SK-MEL-5 (cell line): ENCODE results near the gene ESAM. TPM values are rescaled to one million over a fixed set of nuclear protein-coding genes. Genes with fewer than 3 reads are reported as not detected.

Source experiments
- DNase-seq: peaks from one replicate; pipeline ENCODE4 v3.0.0-alpha.2; 2016; ENCODE audit warnings: low read depth, low spot score
- in situ Hi-C: cut with HindIII; loops from 2 replicates; pipeline ENCODE4 v1.10.0; 2016; ENCODE audit warnings: low sequenced_read_pairs, high pct_unique_total_duplicates, low pct_unique_long_range_greater_than_20kb
- polyA plus RNA-seq, 2 experiments: library from polyadenylated mRNA; depleted of rRNA; stranded (reverse); fragments of >200 nt; gene quantifications; 2 replicates each; pipeline ENCODE4 v1.2.3, GENCODE V29; 2015
- total RNA-seq: library from RNA; depleted of rRNA; stranded (reverse); fragments of >200 nt; shearing (Covaris generic); gene quantifications from 2 replicates; pipeline ENCODE4 v1.2.3, GENCODE V29; 2014; rRNA removed

Gene ESAM
- not detected in 2 replicates for total RNA-seq
- 0.29 and 0.67 TPM in 2 replicates for polyA plus RNA-seq (2015; cell fraction: cytosol; rRNA removed)
- polyA plus RNA-seq (2015; cell fraction: nucleus; rRNA removed) = 0.27 and 0.57 TPM in 2 replicates

GRCh38 chr11:124762105-124762623 lies at the start of gene ESAM:
ESAM (minus strand) TSS chr11:124762290; CDS start chr11:124762154, 136 bp downstream.
- DNase-seq = no peak
- in situ Hi-C loops = no loop called here

GRCh38 chr11:124811399-124812125 lies 49.5 kb upstream of the ESAM start:
- in situ Hi-C loops = no loop called here
- DNase-seq = no peak

- DNase-seq = no peak
- in situ Hi-C loops = no loop called here
Measured at GRCh38 chr11:124807660-124808270, 45.7 kb upstream of the ESAM start.

GRCh38 chr11:124807201-124807600 lies 45.1 kb upstream of the ESAM start:
- DNase-seq = peak; percentile 4
- in situ Hi-C loops = no loop called here

GRCh38 chr11:124804884-124805283 lies 42.8 kb upstream of the ESAM start:
- DNase-seq = no peak
- in situ Hi-C loops = no loop called here

- in situ Hi-C loops = no loop called here
Measured at GRCh38 chr11:124801636-124802312, 39.7 kb upstream of the ESAM start.

GRCh38 chr11:124801014-124801413 lies 38.9 kb upstream of the ESAM start:
- DNase-seq = peak; percentile 3

More at GRCh38 chr11:124801636-124802312, 39.7 kb upstream of the ESAM start:
- DNase-seq = no peak

GRCh38 chr11:124800226-124800929 lies 38.3 kb upstream of the ESAM start, which contains the start of gene MSANTD2:
MSANTD2 (minus strand) TSS chr11:124800406; CDS start chr11:124800380, 26 bp downstream.
- DNase-seq = peak; percentile 66
- in situ Hi-C loops = no loop called here

More at GRCh38 chr11:124801014-124801413, 38.9 kb upstream of the ESAM start:
- in situ Hi-C loops = no loop called here

GRCh38 chr11:124799348-124800225 lies 37.5 kb upstream of the ESAM start:
- in situ Hi-C loops = no loop called here
- DNase-seq = peak; percentile 1

GRCh38 chr11:124798991-124799347 lies 36.9 kb upstream of the ESAM start:
- peak; percentile 26 for DNase-seq
- in situ Hi-C loops = no loop called here

- in situ Hi-C loops = no loop called here
- no peak for DNase-seq
Measured at GRCh38 chr11:124796312-124796711, 34.2 kb upstream of the ESAM start.

GRCh38 chr11:124793466-124794278 lies 31.6 kb upstream of the ESAM start:
- in situ Hi-C loops = no loop called here
- DNase-seq = peak; percentile 67

- in situ Hi-C loops = no loop called here
- DNase-seq = no peak
Measured at GRCh38 chr11:124791626-124792341, 29.7 kb upstream of the ESAM start.

- DNase-seq = no peak
- in situ Hi-C loops = no loop called here
Measured at GRCh38 chr11:124788521-124788920, 26.4 kb upstream of the ESAM start.

- in situ Hi-C loops = no loop called here
Measured at GRCh38 chr11:124784051-124784450, 22.0 kb upstream of the ESAM start.

More at GRCh38 chr11:124784051-124784450, 22.0 kb upstream of the ESAM start:
- DNase-seq = no peak
